ENCODE data around the gene RAD51B.

RAD51B gene

GRCh38 chr14:68643673-68644072 is 824.1 kb downstream of the RAD51B start:
- peaks cover 3 to 35% (median 26%) of the 10 kb centered on the region in 5 donors for H3K4me1 ChIP-seq (ENCODE audit: control insufficient read depth in 5 of 5, insufficient read depth in 5 of 5, low read length in 5 of 5)
- peaks cover 0 to 5% (median 0%) of the 10 kb centered on the region in 5 donors for H3K9me3 ChIP-seq (ENCODE audit: control insufficient read depth in 5 of 5, low read length in 5 of 5)
- no peaks in the 10 kb centered on the region for H3K27me3 ChIP-seq (ENCODE audit: control insufficient read depth in 5 of 5, insufficient read depth in 4 of 5, low read length in 5 of 5)
- H3K4me3 ChIP-seq (ENCODE audit: low read depth in 1 of 5, low read length in 5 of 5): peak overlapping the region in 1 of 5 donors; percentile 14
- H3K27ac ChIP-seq (ENCODE audit: low read depth, low read length): no peak overlapping the region
- no peak overlapping the region for H3K9ac ChIP-seq (ENCODE audit: low read length in 5 of 5)
- H3K36me3 ChIP-seq (ENCODE audit: control insufficient read depth in 5 of 5, insufficient read depth in 5 of 5, low read length in 5 of 5): no peaks in the 10 kb centered on the region

- no peak overlapping the region for H3K9ac ChIP-seq (ENCODE audit: low read length in 5 of 5)
Observed at GRCh38 chr14:68644101-68644500, 824.5 kb downstream of the RAD51B start.

GRCh38 chr14:68645371-68645770 is 825.8 kb downstream of the RAD51B start:
- Histone ChIP-seq H3K4me1 (ENCODE audit: control insufficient read depth in 5 of 5, insufficient read depth in 5 of 5, low read length in 5 of 5) (peaks cover 0 to 24% (median 19%) of the 10 kb centered on the region in 5 donors), H3K27me3 (ENCODE audit: control insufficient read depth in 5 of 5, insufficient read depth in 4 of 5, low read length in 5 of 5) (no peaks in the 10 kb centered on the region), H3K36me3 (ENCODE audit: control insufficient read depth in 5 of 5, insufficient read depth in 5 of 5, low read length in 5 of 5) (no peaks in the 10 kb centered on the region), H3K27ac (ENCODE audit: low read depth, low read length) (no peak overlapping the region), H3K9ac (ENCODE audit: low read length in 5 of 5) (no peak overlapping the region), H3K4me3 (ENCODE audit: low read depth in 1 of 5, low read length in 5 of 5) (no peak overlapping the region), H3K9me3 (ENCODE audit: control insufficient read depth in 5 of 5, low read length in 5 of 5) (peaks cover 0 to 5% (median 0%) of the 10 kb centered on the region in 5 donors)

More at GRCh38 chr14:68644101-68644500, 824.5 kb downstream of the RAD51B start:
- Histone ChIP-seq H3K27me3 (ENCODE audit: control insufficient read depth in 5 of 5, insufficient read depth in 4 of 5, low read length in 5 of 5) (no peaks in the 10 kb centered on the region), H3K9me3 (ENCODE audit: control insufficient read depth in 5 of 5, low read length in 5 of 5) (peaks cover 0 to 5% (median 0%) of the 10 kb centered on the region in 5 donors), H3K4me1 (ENCODE audit: control insufficient read depth in 5 of 5, insufficient read depth in 5 of 5, low read length in 5 of 5) (peaks cover 2 to 32% (median 25%) of the 10 kb centered on the region in 5 donors), H3K27ac (ENCODE audit: low read depth, low read length) (no peak overlapping the region), H3K4me3 (ENCODE audit: low read depth in 1 of 5, low read length in 5 of 5) (peak overlapping the region in 1 of 5 donors; percentile 14), H3K36me3 (ENCODE audit: control insufficient read depth in 5 of 5, insufficient read depth in 5 of 5, low read length in 5 of 5) (no peaks in the 10 kb centered on the region)

- H3K4me1 ChIP-seq (ENCODE audit: control insufficient read depth in 5 of 5, insufficient read depth in 5 of 5, low read length in 5 of 5): peaks cover 0 to 18% (median 14%) of the 10 kb centered on the region in 5 donors
- no peak overlapping the region for H3K27ac ChIP-seq (ENCODE audit: low read depth, low read length)
- no peak overlapping the region for H3K4me3 ChIP-seq (ENCODE audit: low read depth in 1 of 5, low read length in 5 of 5)
- no peaks in the 10 kb centered on the region for H3K36me3 ChIP-seq (ENCODE audit: control insufficient read depth in 5 of 5, insufficient read depth in 5 of 5, low read length in 5 of 5)
- no peak overlapping the region for H3K9ac ChIP-seq (ENCODE audit: low read length in 5 of 5)
- H3K9me3 ChIP-seq (ENCODE audit: control insufficient read depth in 5 of 5, low read length in 5 of 5): no peaks in the 10 kb centered on the region
- no peaks in the 10 kb centered on the region for H3K27me3 ChIP-seq (ENCODE audit: control insufficient read depth in 5 of 5, insufficient read depth in 4 of 5, low read length in 5 of 5)
Observed at GRCh38 chr14:68649476-68650189, 830.1 kb downstream of the RAD51B start.

GRCh38 chr14:68650404-68650994 is 830.9 kb downstream of the RAD51B start:
- H3K9ac ChIP-seq (ENCODE audit: low read length in 5 of 5): no peak overlapping the region
- no peaks in the 10 kb centered on the region for H3K9me3 ChIP-seq (ENCODE audit: control insufficient read depth in 5 of 5, low read length in 5 of 5)
- H3K4me1 ChIP-seq (ENCODE audit: control insufficient read depth in 5 of 5, insufficient read depth in 5 of 5, low read length in 5 of 5): peaks cover 0 to 22% (median 14%) of the 10 kb centered on the region in 5 donors
- H3K27me3 ChIP-seq (ENCODE audit: control insufficient read depth in 5 of 5, insufficient read depth in 4 of 5, low read length in 5 of 5): no peaks in the 10 kb centered on the region
- no peaks in the 10 kb centered on the region for H3K36me3 ChIP-seq (ENCODE audit: control insufficient read depth in 5 of 5, insufficient read depth in 5 of 5, low read length in 5 of 5)
- no peak overlapping the region for H3K4me3 ChIP-seq (ENCODE audit: low read depth in 1 of 5, low read length in 5 of 5)
- H3K27ac ChIP-seq (ENCODE audit: low read depth, low read length): no peak overlapping the region

GRCh38 chr14:68651075-68651474 is 831.5 kb downstream of the RAD51B start:
- Histone ChIP-seq H3K27ac (ENCODE audit: low read depth, low read length) (no peak overlapping the region), H3K36me3 (ENCODE audit: control insufficient read depth in 5 of 5, insufficient read depth in 5 of 5, low read length in 5 of 5) (no peaks in the 10 kb centered on the region), H3K27me3 (ENCODE audit: control insufficient read depth in 5 of 5, insufficient read depth in 4 of 5, low read length in 5 of 5) (no peaks in the 10 kb centered on the region), H3K9me3 (ENCODE audit: control insufficient read depth in 5 of 5, low read length in 5 of 5) (no peaks in the 10 kb centered on the region), H3K4me1 (ENCODE audit: control insufficient read depth in 5 of 5, insufficient read depth in 5 of 5, low read length in 5 of 5) (peaks cover 0 to 18% (median 18%) of the 10 kb centered on the region in 5 donors), H3K9ac (ENCODE audit: low read length in 5 of 5) (no peak overlapping the region), H3K4me3 (ENCODE audit: low read depth in 1 of 5, low read length in 5 of 5) (no peak overlapping the region)

GRCh38 chr14:68651652-68652432 is 832.3 kb downstream of the RAD51B start:
- H3K9ac ChIP-seq (ENCODE audit: low read length in 5 of 5): no peak overlapping the region
- H3K27ac ChIP-seq (ENCODE audit: low read depth, low read length): no peak overlapping the region
- H3K27me3 ChIP-seq (ENCODE audit: control insufficient read depth in 5 of 5, insufficient read depth in 4 of 5, low read length in 5 of 5): no peaks in the 10 kb centered on the region
- no peak overlapping the region for H3K4me3 ChIP-seq (ENCODE audit: low read depth in 1 of 5, low read length in 5 of 5)
- no peaks in the 10 kb centered on the region for H3K36me3 ChIP-seq (ENCODE audit: control insufficient read depth in 5 of 5, insufficient read depth in 5 of 5, low read length in 5 of 5)
- peaks cover 0 to 20% (median 16%) of the 10 kb centered on the region in 5 donors for H3K4me1 ChIP-seq (ENCODE audit: control insufficient read depth in 5 of 5, insufficient read depth in 5 of 5, low read length in 5 of 5)
- no peaks in the 10 kb centered on the region for H3K9me3 ChIP-seq (ENCODE audit: control insufficient read depth in 5 of 5, low read length in 5 of 5)

- Histone ChIP-seq H3K36me3 (ENCODE audit: control insufficient read depth in 5 of 5, insufficient read depth in 5 of 5, low read length in 5 of 5) (no peaks in the 10 kb centered on the region), H3K9me3 (ENCODE audit: control insufficient read depth in 5 of 5, low read length in 5 of 5) (no peaks in the 10 kb centered on the region), H3K27me3 (ENCODE audit: control insufficient read depth in 5 of 5, insufficient read depth in 4 of 5, low read length in 5 of 5) (no peaks in the 10 kb centered on the region), H3K27ac (ENCODE audit: low read depth, low read length) (no peak overlapping the region), H3K4me1 (ENCODE audit: control insufficient read depth in 5 of 5, insufficient read depth in 5 of 5, low read length in 5 of 5) (peaks cover 0 to 20% (median 16%) of the 10 kb centered on the region in 5 donors), H3K9ac (ENCODE audit: low read length in 5 of 5) (no peak overlapping the region), H3K4me3 (ENCODE audit: low read depth in 1 of 5, low read length in 5 of 5) (no peak overlapping the region)
Observed at GRCh38 chr14:68652433-68652690, 832.8 kb downstream of the RAD51B start.

GRCh38 chr14:68653108-68653507 is 833.5 kb downstream of the RAD51B start:
- H3K9me3 ChIP-seq (ENCODE audit: control insufficient read depth in 5 of 5, low read length in 5 of 5): no peaks in the 10 kb centered on the region
- no peak overlapping the region for H3K27ac ChIP-seq (ENCODE audit: low read depth, low read length)
- no peaks in the 10 kb centered on the region for H3K36me3 ChIP-seq (ENCODE audit: control insufficient read depth in 5 of 5, insufficient read depth in 5 of 5, low read length in 5 of 5)
- peaks cover 0 to 20% (median 16%) of the 10 kb centered on the region in 5 donors for H3K4me1 ChIP-seq (ENCODE audit: control insufficient read depth in 5 of 5, insufficient read depth in 5 of 5, low read length in 5 of 5)
- H3K27me3 ChIP-seq (ENCODE audit: control insufficient read depth in 5 of 5, insufficient read depth in 4 of 5, low read length in 5 of 5): no peaks in the 10 kb centered on the region
- no peak overlapping the region for H3K9ac ChIP-seq (ENCODE audit: low read length in 5 of 5)
- no peak overlapping the region for H3K4me3 ChIP-seq (ENCODE audit: low read depth in 1 of 5, low read length in 5 of 5)

GRCh38 chr14:68653804-68654203 is 834.2 kb downstream of the RAD51B start:
- H3K27me3 ChIP-seq (ENCODE audit: control insufficient read depth in 5 of 5, insufficient read depth in 4 of 5, low read length in 5 of 5): no peaks in the 10 kb centered on the region
- H3K36me3 ChIP-seq (ENCODE audit: control insufficient read depth in 5 of 5, insufficient read depth in 5 of 5, low read length in 5 of 5): no peaks in the 10 kb centered on the region
- no peaks in the 10 kb centered on the region for H3K9me3 ChIP-seq (ENCODE audit: control insufficient read depth in 5 of 5, low read length in 5 of 5)
- no peak overlapping the region for H3K4me3 ChIP-seq (ENCODE audit: low read depth in 1 of 5, low read length in 5 of 5)
- H3K4me1 ChIP-seq (ENCODE audit: control insufficient read depth in 5 of 5, insufficient read depth in 5 of 5, low read length in 5 of 5): peaks cover 0 to 19% (median 15%) of the 10 kb centered on the region in 5 donors
- H3K9ac ChIP-seq (ENCODE audit: low read length in 5 of 5): no peak overlapping the region
- no peak overlapping the region for H3K27ac ChIP-seq (ENCODE audit: low read depth, low read length)
